ENCODE results near the gene SLC38A11. TPM values are rescaled to one million over a fixed set of nuclear protein-coding genes. Genes with fewer than 3 reads are reported as not detected.

Gene SLC38A11
- total and polyA plus RNA-seq, 2 of the 13 experiments (the other 11 are each of a cell fraction or from before 2014, with no cell fraction given), result 14.0 to 14.3 TPM

DNA sequence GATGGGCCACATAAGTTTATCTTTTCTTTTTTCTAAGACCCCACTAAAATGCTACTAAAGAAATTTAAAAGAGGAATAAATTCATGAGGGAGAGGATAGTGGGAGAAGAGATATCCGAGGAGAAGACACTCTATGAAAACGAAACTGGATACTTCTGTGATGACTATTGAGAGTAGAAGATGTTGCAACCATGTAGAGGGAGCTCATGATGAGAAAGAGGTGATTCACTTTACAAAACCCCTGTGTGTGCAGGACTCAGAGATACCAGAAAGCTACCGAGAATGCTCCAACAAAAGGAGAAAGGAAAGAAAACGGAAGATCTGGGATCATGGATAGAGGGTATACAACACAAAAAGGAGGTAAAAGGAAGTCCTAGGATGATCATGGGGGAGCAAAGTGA, 34.9 kb downstream of the SLC38A11 start (continued):
- TF ChIP-seq, protein P1, sequence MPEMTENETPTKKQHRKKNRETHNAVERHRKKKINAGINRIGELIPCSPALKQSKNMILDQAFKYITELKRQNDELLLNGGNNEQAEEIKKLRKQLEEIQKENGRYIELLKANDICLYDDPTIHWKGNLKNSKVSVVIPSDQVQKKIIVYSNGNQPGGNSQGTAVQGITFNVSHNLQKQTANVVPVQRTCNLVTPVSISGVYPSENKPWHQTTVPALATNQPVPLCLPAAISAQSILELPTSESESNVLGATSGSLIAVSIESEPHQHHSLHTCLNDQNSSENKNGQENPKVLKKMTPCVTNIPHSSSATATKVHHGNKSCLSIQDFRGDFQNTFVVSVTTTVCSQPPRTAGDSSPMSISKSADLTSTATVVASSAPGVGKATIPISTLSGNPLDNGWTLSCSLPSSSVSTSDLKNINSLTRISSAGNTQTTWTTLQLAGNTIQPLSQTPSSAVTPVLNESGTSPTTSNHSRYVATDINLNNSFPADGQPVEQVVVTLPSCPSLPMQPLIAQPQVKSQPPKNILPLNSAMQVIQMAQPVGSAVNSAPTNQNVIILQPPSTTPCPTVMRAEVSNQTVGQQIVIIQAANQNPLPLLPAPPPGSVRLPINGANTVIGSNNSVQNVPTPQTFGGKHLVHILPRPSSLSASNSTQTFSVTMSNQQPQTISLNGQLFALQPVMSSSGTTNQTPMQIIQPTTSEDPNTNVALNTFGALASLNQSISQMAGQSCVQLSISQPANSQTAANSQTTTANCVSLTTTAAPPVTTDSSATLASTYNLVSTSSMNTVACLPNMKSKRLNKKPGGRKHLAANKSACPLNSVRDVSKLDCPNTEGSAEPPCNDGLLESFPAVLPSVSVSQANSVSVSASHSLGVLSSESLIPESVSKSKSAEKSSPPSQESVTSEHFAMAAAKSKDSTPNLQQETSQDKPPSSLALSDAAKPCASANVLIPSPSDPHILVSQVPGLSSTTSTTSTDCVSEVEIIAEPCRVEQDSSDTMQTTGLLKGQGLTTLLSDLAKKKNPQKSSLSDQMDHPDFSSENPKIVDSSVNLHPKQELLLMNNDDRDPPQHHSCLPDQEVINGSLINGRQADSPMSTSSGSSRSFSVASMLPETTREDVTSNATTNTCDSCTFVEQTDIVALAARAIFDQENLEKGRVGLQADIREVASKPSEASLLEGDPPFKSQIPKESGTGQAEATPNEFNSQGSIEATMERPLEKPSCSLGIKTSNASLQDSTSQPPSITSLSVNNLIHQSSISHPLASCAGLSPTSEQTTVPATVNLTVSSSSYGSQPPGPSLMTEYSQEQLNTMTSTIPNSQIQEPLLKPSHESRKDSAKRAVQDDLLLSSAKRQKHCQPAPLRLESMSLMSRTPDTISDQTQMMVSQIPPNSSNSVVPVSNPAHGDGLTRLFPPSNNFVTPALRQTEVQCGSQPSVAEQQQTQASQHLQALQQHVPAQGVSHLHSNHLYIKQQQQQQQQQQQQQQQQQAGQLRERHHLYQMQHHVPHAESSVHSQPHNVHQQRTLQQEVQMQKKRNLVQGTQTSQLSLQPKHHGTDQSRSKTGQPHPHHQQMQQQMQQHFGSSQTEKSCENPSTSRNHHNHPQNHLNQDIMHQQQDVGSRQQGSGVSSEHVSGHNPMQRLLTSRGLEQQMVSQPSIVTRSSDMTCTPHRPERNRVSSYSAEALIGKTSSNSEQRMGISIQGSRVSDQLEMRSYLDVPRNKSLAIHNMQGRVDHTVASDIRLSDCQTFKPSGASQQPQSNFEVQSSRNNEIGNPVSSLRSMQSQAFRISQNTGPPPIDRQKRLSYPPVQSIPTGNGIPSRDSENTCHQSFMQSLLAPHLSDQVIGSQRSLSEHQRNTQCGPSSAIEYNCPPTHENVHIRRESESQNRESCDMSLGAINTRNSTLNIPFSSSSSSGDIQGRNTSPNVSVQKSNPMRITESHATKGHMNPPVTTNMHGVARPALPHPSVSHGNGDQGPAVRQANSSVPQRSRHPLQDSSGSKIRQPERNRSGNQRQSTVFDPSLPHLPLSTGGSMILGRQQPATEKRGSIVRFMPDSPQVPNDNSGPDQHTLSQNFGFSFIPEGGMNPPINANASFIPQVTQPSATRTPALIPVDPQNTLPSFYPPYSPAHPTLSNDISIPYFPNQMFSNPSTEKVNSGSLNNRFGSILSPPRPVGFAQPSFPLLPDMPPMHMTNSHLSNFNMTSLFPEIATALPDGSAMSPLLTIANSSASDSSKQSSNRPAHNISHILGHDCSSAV (CRISPR knock-in tag; IDR thresholded peaks at IDR 0.05; ENCODE audit: borderline replicate concordance), result no peak
- TF ChIP-seq ZNF816 (CRISPR knock-in tag; IDR thresholded peaks at IDR 0.05; ENCODE audit: borderline replicate concordance), result no peak
- TF ChIP-seq CBX2 (IDR thresholded peaks at IDR 0.05; ENCODE audit: low read depth, low read length), result no peak
- TF ChIP-seq CBX2 (CRISPR knock-in tag; IDR thresholded peaks at IDR 0.05; ENCODE audit: low read depth), result no peak
- no peak for TF ChIP-seq ELF1 (CRISPR knock-in tag; IDR thresholded peaks at IDR 0.05)
- TF ChIP-seq, protein P2, sequence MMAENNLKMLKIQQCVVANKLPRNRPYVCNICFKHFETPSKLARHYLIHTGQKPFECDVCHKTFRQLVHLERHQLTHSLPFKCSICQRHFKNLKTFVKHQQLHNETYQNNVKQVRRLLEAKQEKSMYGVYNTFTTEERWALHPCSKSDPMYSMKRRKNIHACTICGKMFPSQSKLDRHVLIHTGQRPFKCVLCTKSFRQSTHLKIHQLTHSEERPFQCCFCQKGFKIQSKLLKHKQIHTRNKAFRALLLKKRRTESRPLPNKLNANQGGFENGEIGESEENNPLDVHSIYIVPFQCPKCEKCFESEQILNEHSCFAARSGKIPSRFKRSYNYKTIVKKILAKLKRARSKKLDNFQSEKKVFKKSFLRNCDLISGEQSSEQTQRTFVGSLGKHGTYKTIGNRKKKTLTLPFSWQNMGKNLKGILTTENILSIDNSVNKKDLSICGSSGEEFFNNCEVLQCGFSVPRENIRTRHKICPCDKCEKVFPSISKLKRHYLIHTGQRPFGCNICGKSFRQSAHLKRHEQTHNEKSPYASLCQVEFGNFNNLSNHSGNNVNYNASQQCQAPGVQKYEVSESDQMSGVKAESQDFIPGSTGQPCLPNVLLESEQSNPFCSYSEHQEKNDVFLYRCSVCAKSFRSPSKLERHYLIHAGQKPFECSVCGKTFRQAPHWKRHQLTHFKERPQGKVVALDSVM (CRISPR knock-in tag; IDR thresholded peaks at IDR 0.05), result no peak
- TF ChIP-seq SIN3B (IDR thresholded peaks at IDR 0.05; ENCODE audit: low read length), result no peak
- TF ChIP-seq ZSCAN20 (CRISPR knock-in tag; IDR thresholded peaks at IDR 0.05; ENCODE audit: borderline replicate concordance), result no peak
- TF ChIP-seq, protein P3, sequence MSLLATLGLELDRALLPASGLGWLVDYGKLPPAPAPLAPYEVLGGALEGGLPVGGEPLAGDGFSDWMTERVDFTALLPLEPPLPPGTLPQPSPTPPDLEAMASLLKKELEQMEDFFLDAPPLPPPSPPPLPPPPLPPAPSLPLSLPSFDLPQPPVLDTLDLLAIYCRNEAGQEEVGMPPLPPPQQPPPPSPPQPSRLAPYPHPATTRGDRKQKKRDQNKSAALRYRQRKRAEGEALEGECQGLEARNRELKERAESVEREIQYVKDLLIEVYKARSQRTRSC (CRISPR knock-in tag; IDR thresholded peaks at IDR 0.05; ENCODE audit: low read depth), result no peak
- TF ChIP-seq, protein P4, sequence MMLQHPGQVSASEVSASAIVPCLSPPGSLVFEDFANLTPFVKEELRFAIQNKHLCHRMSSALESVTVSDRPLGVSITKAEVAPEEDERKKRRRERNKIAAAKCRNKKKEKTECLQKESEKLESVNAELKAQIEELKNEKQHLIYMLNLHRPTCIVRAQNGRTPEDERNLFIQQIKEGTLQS (CRISPR knock-in tag; IDR thresholded peaks at IDR 0.05), result peak; percentile 74
- TF ChIP-seq, protein P5, sequence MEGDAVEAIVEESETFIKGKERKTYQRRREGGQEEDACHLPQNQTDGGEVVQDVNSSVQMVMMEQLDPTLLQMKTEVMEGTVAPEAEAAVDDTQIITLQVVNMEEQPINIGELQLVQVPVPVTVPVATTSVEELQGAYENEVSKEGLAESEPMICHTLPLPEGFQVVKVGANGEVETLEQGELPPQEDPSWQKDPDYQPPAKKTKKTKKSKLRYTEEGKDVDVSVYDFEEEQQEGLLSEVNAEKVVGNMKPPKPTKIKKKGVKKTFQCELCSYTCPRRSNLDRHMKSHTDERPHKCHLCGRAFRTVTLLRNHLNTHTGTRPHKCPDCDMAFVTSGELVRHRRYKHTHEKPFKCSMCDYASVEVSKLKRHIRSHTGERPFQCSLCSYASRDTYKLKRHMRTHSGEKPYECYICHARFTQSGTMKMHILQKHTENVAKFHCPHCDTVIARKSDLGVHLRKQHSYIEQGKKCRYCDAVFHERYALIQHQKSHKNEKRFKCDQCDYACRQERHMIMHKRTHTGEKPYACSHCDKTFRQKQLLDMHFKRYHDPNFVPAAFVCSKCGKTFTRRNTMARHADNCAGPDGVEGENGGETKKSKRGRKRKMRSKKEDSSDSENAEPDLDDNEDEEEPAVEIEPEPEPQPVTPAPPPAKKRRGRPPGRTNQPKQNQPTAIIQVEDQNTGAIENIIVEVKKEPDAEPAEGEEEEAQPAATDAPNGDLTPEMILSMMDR (CRISPR knock-in tag; IDR thresholded peaks at IDR 0.05), result peak; percentile 31; the same call in 1 of the 2 replicates
- TF ChIP-seq TARDBP (CRISPR knock-in tag; IDR thresholded peaks at IDR 0.05), result 0 out of 2 replicates have a peak, but pooled peaks have one; percentile 34
- TF ChIP-seq PTBP1 (IDR thresholded peaks at IDR 0.05; ENCODE audit: low read depth, low read length, poor library complexity, severe bottlenecking), result no peak
- TF ChIP-seq PRPF4 (IDR thresholded peaks at IDR 0.05; ENCODE audit: low read depth, low read length, poor library complexity, severe bottlenecking), result no peak

Data from HepG2 (cell line).